NCI-H1694 treated with DMSO at 0.1 percent for 48 hours (cell line): Measurements from ENCODE around the gene DOCK4.

Experiments
- DNase-seq: peaks from one replicate; lab custom pipeline; 2025; lab: John Stamatoyannopoulos, UW

The DOCK4 gene

GRCh38 chr7:112113913-112114575, 92.2 kb downstream of the DOCK4 start:
- no peak for DNase-seq

GRCh38 chr7:112112822-112113255, 93.4 kb downstream of the DOCK4 start:
- DNase-seq = no peak

GRCh38 chr7:112110651-112111050, 95.5 kb downstream of the DOCK4 start:
- DNase-seq = no peak

- no peak for DNase-seq
Measured at GRCh38 chr7:112110175-112110574, 96.0 kb downstream of the DOCK4 start.

- no peak for DNase-seq
Measured at GRCh38 chr7:112108981-112109380, 97.2 kb downstream of the DOCK4 start.

GRCh38 chr7:112105584-112106530, 100.3 kb downstream of the DOCK4 start:
- DNase-seq = peak; percentile 43

- no peak for DNase-seq
Measured at GRCh38 chr7:112104120-112104519, 102.1 kb downstream of the DOCK4 start.

GRCh38 chr7:112103246-112103645, 103.0 kb downstream of the DOCK4 start:
- DNase-seq = no peak

- no peak for DNase-seq
Measured at GRCh38 chr7:112101201-112101846, 104.9 kb downstream of the DOCK4 start.

GRCh38 chr7:112097524-112097923, 108.7 kb downstream of the DOCK4 start:
- no peak for DNase-seq

- DNase-seq = no peak
Measured at GRCh38 chr7:112093409-112093808, 112.8 kb downstream of the DOCK4 start.

GRCh38 chr7:112092709-112093395, 113.3 kb downstream of the DOCK4 start:
- DNase-seq = no peak

GRCh38 chr7:112092306-112092705, 113.9 kb downstream of the DOCK4 start:
- no peak for DNase-seq

GRCh38 chr7:112091768-112092167, 114.4 kb downstream of the DOCK4 start:
- no peak for DNase-seq

- no peak for DNase-seq
Measured at GRCh38 chr7:112089551-112089950, 116.6 kb downstream of the DOCK4 start.

- no peak for DNase-seq
Measured at GRCh38 chr7:112088484-112089016, 117.6 kb downstream of the DOCK4 start.

GRCh38 chr7:112086496-112087254, 119.5 kb downstream of the DOCK4 start:
- DNase-seq = no peak

GRCh38 chr7:112084520-112084971, 121.7 kb downstream of the DOCK4 start:
- DNase-seq = no peak

GRCh38 chr7:112083776-112084355, 122.3 kb downstream of the DOCK4 start:
- no peak for DNase-seq

GRCh38 chr7:112082306-112082705, 123.9 kb downstream of the DOCK4 start:
- DNase-seq = no peak

- DNase-seq = no peak
Measured at GRCh38 chr7:112081778-112082177, 124.4 kb downstream of the DOCK4 start.
